Osteoblast (primary cell): Measurements from ENCODE around the gene FMOD. TPM values are rescaled to one million over a fixed set of nuclear protein-coding genes. Genes with fewer than 3 reads are reported as not detected.

Experiments
- DNase-seq: peaks from one replicate; pipeline ENCODE4 v3.0.0; 2011; ENCODE audit warnings: low spot score, mixed read lengths; ENCODE audit not compliant: insufficient read length; ENCODE audit errors: missing footprints
- H2AFZ ChIP-seq: 2 replicates; pipeline ENCODE4 v1.6.0; 2011; ENCODE audit warnings: mild to moderate bottlenecking, low read length
- H3K27ac ChIP-seq: 2 replicates; pipeline ENCODE4 v1.5.1; 2011; ENCODE audit warnings: mild to moderate bottlenecking, low read depth, low read length, moderate library complexity
- H3K27me3 ChIP-seq: 2 replicates; pipeline ENCODE4 v1.6.0; 2012; ENCODE audit warnings: mild to moderate bottlenecking, control low read depth, inconsistent platforms, low read length, moderate library complexity; ENCODE audit not compliant: insufficient read depth
- H3K36me3 ChIP-seq: 2 replicates; pipeline ENCODE4 v1.5.1; 2011; ENCODE audit warnings: mild to moderate bottlenecking, low read length, control low read depth, moderate library complexity; ENCODE audit not compliant: insufficient read depth
- H3K4me1 ChIP-seq: 2 replicates; pipeline ENCODE4 v1.5.1; 2011; ENCODE audit warnings: mild to moderate bottlenecking, low read length, control low read depth, moderate library complexity; ENCODE audit not compliant: insufficient read depth
- H3K4me2 ChIP-seq: 2 replicates; pipeline ENCODE4 v1.6.0; 2011; ENCODE audit warnings: mild to moderate bottlenecking, low read length; ENCODE audit not compliant: insufficient read depth
- H3K4me3 ChIP-seq: fragments of 200-600 bp; sonication (generic); 3 replicates; pipeline ENCODE4 v1.5.1; 2012; ENCODE audit warnings: mild to moderate bottlenecking, low read length, inconsistent platforms; ENCODE audit not compliant: insufficient read depth
- H3K79me2 ChIP-seq: 2 replicates; pipeline ENCODE4 v1.6.0; 2012; ENCODE audit warnings: mild to moderate bottlenecking, low read length, control low read depth, inconsistent platforms; ENCODE audit not compliant: insufficient read depth
- H3K9me3 ChIP-seq: 2 replicates; pipeline ENCODE4 v1.5.1; 2011; ENCODE audit warnings: low read depth, low read length, control low read depth
- H4K20me1 ChIP-seq: 2 replicates; pipeline ENCODE4 v1.6.0; 2012; ENCODE audit warnings: mild to moderate bottlenecking, low read length, control low read depth; ENCODE audit not compliant: insufficient read depth
- total RNA-seq: library from RNA; depleted of rRNA; stranded (reverse); fragments of >200 nt; gene quantifications from 2 replicates; pipeline ENCODE4 v1.2.3, GENCODE V29; 2012
- TF ChIP-seq, protein P1 (sequence below): IDR thresholded peaks from 2 replicates; pipeline ENCODE4 v1.5.1; 2011; ENCODE audit warnings: mild to moderate bottlenecking, low read depth, low read length, moderate library complexity; ENCODE audit errors: extremely low read depth

The FMOD gene
- total RNA-seq, 1 donor: 2.9 TPM

GRCh38 chr1:203325418-203326091, 25.4 kb downstream of the FMOD start:
- no peaks in the 10 kb centered on the region for H3K36me3 ChIP-seq
- no peaks in the 10 kb centered on the region for H3K79me2 ChIP-seq
- H3K27me3 ChIP-seq: peaks cover 74% of the 10 kb centered on the region
- H3K4me1 ChIP-seq: peaks cover 8% of the 10 kb centered on the region
- TF ChIP-seq, protein P1, sequence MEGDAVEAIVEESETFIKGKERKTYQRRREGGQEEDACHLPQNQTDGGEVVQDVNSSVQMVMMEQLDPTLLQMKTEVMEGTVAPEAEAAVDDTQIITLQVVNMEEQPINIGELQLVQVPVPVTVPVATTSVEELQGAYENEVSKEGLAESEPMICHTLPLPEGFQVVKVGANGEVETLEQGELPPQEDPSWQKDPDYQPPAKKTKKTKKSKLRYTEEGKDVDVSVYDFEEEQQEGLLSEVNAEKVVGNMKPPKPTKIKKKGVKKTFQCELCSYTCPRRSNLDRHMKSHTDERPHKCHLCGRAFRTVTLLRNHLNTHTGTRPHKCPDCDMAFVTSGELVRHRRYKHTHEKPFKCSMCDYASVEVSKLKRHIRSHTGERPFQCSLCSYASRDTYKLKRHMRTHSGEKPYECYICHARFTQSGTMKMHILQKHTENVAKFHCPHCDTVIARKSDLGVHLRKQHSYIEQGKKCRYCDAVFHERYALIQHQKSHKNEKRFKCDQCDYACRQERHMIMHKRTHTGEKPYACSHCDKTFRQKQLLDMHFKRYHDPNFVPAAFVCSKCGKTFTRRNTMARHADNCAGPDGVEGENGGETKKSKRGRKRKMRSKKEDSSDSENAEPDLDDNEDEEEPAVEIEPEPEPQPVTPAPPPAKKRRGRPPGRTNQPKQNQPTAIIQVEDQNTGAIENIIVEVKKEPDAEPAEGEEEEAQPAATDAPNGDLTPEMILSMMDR: no peak
- no peak overlapping the region for H3K27ac ChIP-seq
- no peak overlapping the region for H3K4me2 ChIP-seq
- DNase-seq: no peak
- H2AFZ ChIP-seq: no peak overlapping the region
- H3K9me3 ChIP-seq: no peaks in the 10 kb centered on the region
- no peaks in the 10 kb centered on the region for H4K20me1 ChIP-seq
- no peak overlapping the region for H3K4me3 ChIP-seq

DNA sequence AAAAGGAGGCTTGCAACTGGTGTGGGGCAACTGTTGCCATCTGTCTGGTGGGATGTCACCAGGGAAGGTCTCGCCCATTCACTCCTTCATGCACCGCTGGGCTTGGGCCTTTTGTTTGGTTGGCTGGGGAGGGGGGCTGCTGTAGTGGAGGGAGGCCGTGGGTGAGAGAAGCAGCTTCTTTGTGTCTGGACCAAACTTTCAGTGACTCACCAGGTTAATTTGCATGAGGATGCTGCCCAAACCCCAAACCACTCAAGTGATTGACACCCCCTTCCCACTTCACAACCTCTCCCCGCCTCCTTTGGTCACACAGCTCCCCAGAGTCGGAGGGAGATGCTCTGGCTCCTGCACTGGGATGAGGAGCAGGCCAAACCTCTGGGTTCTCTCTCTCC, 25.9 kb downstream of the FMOD start:
- no peak overlapping the region for H2AFZ ChIP-seq
- H3K4me3 ChIP-seq: no peak overlapping the region
- no peak overlapping the region for H3K4me2 ChIP-seq
- H3K36me3 ChIP-seq: no peaks in the 10 kb centered on the region
- H3K27ac ChIP-seq: no peak overlapping the region
- H3K9me3 ChIP-seq: no peaks in the 10 kb centered on the region
- peaks cover 8% of the 10 kb centered on the region for H3K4me1 ChIP-seq
- no peaks in the 10 kb centered on the region for H3K79me2 ChIP-seq
- TF ChIP-seq, protein P1: no peak
- peaks cover 76% of the 10 kb centered on the region for H3K27me3 ChIP-seq
- DNase-seq: no peak
- no peaks in the 10 kb centered on the region for H4K20me1 ChIP-seq

- H3K27me3 ChIP-seq: peaks cover 73% of the 10 kb centered on the region
- no peaks in the 10 kb centered on the region for H3K36me3 ChIP-seq
- peaks cover 8% of the 10 kb centered on the region for H3K4me1 ChIP-seq
- H3K9me3 ChIP-seq: no peaks in the 10 kb centered on the region
- DNase-seq: no peak
- H3K79me2 ChIP-seq: no peaks in the 10 kb centered on the region
- H2AFZ ChIP-seq: no peak overlapping the region
- TF ChIP-seq, protein P1: no peak
- H3K4me2 ChIP-seq: no peak overlapping the region
- H4K20me1 ChIP-seq: no peaks in the 10 kb centered on the region
- no peak overlapping the region for H3K4me3 ChIP-seq
- no peak overlapping the region for H3K27ac ChIP-seq
Observed at GRCh38 chr1:203324105-203325025, 26.6 kb downstream of the FMOD start.

GRCh38 chr1:203323587-203323986, 27.3 kb downstream of the FMOD start:
- Histone ChIP-seq H3K9me3 (no peaks in the 10 kb centered on the region), H3K27me3 (peaks cover 69% of the 10 kb centered on the region), H3K36me3 (no peaks in the 10 kb centered on the region), H3K79me2 (no peaks in the 10 kb centered on the region), H3K4me3 (no peak overlapping the region), H2AFZ (no peak overlapping the region), H3K4me1 (peaks cover 8% of the 10 kb centered on the region), H3K4me2 (no peak overlapping the region), H3K27ac (no peak overlapping the region), H4K20me1 (no peaks in the 10 kb centered on the region)
- no peak for DNase-seq
- TF ChIP-seq, protein P1: no peak
